ENCODE measurements around the gene PTH2.

PTH2 gene

DNA sequence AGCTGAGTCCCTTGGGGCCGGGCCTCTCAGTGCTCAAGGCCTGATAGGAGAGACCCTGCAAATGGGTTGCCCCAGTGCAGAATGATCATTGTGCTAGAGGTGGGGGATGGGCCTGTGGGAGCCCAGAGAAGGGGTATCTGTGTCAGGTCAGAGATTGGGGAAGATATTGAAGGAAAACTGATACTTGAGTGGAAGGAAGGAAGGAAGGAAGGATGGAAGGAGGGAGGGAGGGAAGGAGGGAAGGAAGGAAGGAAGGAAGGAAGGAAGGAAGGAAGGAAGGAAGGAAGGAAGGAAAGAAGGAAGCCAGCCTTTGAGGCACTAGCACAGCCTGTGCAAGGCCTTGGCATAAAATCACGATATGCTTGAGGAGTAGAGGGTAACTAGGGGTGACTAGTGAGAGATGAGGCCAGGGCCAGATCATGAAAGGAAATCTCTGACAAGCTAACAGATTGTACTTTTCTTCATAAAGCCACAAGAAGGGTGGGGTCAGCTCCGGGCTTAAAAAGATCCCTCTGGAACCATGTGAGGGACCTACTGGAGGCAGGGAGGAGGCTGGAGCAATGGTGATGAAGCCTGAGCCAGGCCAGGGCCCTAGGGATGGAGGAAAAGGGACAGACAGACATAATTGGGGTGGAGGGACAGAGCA is 11.4 kb downstream of the PTH2 start:
- H3K27me3 ChIP-seq (replicated peaks; ENCODE audit: control insufficient read depth, insufficient read depth, low read length) = no peaks in the 10 kb centered on the region
- no peaks in the 10 kb centered on the region for H3K36me3 ChIP-seq (ENCODE audit: control insufficient read depth, insufficient read depth, low read length)
- H3K4me3 ChIP-seq (replicated peaks; ENCODE audit: low read depth, low read length) = no peak overlapping the region
- DNase-seq (ENCODE audit: extremely low read depth, insufficient read length) = no peak
- TF ChIP-seq, protein P1, sequence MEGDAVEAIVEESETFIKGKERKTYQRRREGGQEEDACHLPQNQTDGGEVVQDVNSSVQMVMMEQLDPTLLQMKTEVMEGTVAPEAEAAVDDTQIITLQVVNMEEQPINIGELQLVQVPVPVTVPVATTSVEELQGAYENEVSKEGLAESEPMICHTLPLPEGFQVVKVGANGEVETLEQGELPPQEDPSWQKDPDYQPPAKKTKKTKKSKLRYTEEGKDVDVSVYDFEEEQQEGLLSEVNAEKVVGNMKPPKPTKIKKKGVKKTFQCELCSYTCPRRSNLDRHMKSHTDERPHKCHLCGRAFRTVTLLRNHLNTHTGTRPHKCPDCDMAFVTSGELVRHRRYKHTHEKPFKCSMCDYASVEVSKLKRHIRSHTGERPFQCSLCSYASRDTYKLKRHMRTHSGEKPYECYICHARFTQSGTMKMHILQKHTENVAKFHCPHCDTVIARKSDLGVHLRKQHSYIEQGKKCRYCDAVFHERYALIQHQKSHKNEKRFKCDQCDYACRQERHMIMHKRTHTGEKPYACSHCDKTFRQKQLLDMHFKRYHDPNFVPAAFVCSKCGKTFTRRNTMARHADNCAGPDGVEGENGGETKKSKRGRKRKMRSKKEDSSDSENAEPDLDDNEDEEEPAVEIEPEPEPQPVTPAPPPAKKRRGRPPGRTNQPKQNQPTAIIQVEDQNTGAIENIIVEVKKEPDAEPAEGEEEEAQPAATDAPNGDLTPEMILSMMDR (IDR thresholded peaks at IDR 0.05; ENCODE audit: insufficient read depth, low read length, poor library complexity, severe bottlenecking) = no peak

DNA sequence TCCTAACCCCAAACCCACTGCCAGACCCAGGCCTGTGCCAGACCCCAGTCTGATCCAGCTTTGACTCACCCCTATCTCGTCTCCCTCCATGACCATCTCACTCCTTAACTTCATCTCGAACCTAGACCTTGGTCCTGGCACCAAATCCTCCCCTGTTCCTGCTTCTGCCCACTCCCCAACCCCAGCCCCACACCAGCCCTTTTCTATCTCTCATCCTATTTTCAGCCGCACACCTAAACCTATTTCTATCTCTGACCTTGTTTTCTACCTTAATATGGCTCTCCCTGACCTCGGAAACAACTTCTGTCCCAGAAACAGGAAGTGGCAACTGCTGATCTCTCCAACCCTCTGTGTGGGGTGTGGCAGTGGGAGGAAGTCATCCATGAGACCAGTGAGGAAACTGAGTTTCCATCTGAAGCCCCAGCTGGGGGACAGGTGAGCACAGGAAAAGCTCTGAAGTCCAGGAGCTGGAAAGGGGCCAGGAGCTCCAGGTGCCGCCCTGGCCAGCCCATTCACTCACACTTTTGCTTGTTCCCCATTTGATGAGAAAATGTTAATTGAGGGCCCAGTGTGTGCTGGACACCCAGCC is 13.7 kb downstream of the PTH2 start:
- Histone ChIP-seq H3K36me3 (ENCODE audit: control insufficient read depth, insufficient read depth, low read length) (no peaks in the 10 kb centered on the region), H3K27me3 (replicated peaks; ENCODE audit: control insufficient read depth, insufficient read depth, low read length) (no peaks in the 10 kb centered on the region), H3K4me3 (replicated peaks; ENCODE audit: low read depth, low read length) (no peak overlapping the region)
- TF ChIP-seq, protein P1 (IDR thresholded peaks at IDR 0.05; ENCODE audit: insufficient read depth, low read length, poor library complexity, severe bottlenecking) = no peak
- DNase-seq (ENCODE audit: extremely low read depth, insufficient read length) = peak; percentile 53

DNA sequence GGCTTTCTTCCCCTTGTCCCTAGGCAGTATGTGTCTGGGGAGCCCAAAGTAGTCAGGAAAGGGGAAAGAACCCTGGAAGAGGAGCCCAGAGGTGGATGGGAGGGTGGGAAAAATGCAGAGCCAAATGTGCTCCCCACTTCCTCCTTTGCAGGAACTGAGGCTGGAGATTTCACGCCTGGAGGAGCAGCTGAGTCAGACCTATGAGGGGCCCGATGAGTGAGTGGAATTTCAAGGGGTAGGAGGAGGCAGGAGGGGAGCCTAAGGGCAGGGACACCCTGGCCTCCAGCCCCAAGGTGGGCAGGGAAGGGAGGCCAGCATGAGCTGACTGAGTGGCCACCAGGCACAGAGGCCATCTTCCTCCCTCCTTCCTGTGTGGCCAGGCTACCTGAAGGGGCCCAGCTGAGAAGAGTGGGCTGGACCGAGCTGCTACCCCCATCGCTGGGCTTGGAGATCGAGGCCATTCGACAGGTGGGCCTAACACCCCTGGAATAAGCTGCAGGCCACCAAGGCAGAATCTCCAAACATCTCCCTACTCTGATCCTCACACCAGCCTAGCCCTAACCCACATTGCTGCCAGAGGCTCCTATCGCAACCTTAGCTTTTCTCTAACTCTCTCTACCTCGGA is 14.3 kb downstream of the PTH2 start:
- TF ChIP-seq, protein P1 (IDR thresholded peaks at IDR 0.05; ENCODE audit: insufficient read depth, low read length, poor library complexity, severe bottlenecking) = no peak
- H3K36me3 ChIP-seq (ENCODE audit: control insufficient read depth, insufficient read depth, low read length) = no peaks in the 10 kb centered on the region
- H3K27me3 ChIP-seq (replicated peaks; ENCODE audit: control insufficient read depth, insufficient read depth, low read length) = no peaks in the 10 kb centered on the region
- no peak for DNase-seq (ENCODE audit: extremely low read depth, insufficient read length)
- no peak overlapping the region for H3K4me3 ChIP-seq (replicated peaks; ENCODE audit: low read depth, low read length)

DNA sequence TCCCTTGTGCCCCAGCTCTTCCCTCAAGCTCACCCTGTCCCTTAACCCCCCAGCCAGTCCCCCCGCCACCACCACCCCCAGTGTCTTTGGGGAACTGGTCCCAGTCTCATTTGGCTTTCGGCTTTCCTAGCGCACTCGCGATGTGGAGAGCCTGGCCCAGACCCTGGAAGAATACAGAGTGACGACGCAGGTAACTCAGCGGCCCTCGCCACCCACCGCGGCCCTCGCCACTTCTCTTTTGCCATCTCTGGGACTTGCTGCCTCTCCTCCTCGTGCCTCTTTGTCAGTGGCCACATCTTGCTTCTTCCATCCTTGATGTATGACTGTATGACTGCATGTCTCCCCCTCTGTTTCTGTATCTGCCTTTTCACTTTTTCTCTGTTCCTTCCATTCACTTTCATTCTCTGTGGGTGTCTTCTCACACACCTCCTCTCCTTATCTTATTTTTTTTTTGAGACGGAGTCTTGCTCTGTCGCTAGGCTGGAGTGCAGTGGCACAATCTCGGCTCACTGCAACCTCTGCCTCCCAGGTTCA is 15.7 kb downstream of the PTH2 start:
- no peaks in the 10 kb centered on the region for H3K27me3 ChIP-seq (replicated peaks; ENCODE audit: control insufficient read depth, insufficient read depth, low read length)
- no peak overlapping the region for H3K4me3 ChIP-seq (replicated peaks; ENCODE audit: low read depth, low read length)
- DNase-seq (ENCODE audit: extremely low read depth, insufficient read length) = no peak
- TF ChIP-seq, protein P1 (IDR thresholded peaks at IDR 0.05; ENCODE audit: insufficient read depth, low read length, poor library complexity, severe bottlenecking) = no peak
- no peaks in the 10 kb centered on the region for H3K36me3 ChIP-seq (ENCODE audit: control insufficient read depth, insufficient read depth, low read length)

DNA sequence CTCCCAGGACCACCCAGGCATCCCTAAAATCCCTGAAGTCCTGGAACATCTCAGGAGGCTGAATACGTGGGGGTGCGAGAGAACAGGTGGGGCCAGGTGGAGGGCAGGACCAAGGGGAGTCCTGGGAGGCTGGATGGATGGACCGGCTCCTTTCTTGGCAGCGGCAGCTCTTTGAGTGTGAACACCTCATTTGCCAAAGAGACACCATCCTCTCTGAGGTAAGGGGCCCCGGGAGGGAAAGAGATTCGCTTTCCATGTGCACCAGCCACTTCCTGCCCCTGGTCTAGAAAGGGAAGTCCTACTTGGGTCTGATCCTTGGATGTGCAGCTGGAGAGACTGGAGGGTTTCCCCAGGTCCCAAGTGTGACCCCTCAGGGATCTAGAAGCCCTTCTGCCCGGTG is 16.2 kb downstream of the PTH2 start:
- no peaks in the 10 kb centered on the region for H3K27me3 ChIP-seq (replicated peaks; ENCODE audit: control insufficient read depth, insufficient read depth, low read length)
- no peaks in the 10 kb centered on the region for H3K36me3 ChIP-seq (ENCODE audit: control insufficient read depth, insufficient read depth, low read length)
- DNase-seq (ENCODE audit: extremely low read depth, insufficient read length) = no peak
- TF ChIP-seq, protein P1 (IDR thresholded peaks at IDR 0.05; ENCODE audit: insufficient read depth, low read length, poor library complexity, severe bottlenecking) = no peak
- H3K4me3 ChIP-seq (replicated peaks; ENCODE audit: low read depth, low read length) = no peak overlapping the region

Data from GM06990 (cell line).